C4-2B (cell line): ENCODE data around the gene PREP.
A peak's percentile ranks its signal among the peaks of the same experiment; 100 is the strongest.

Source experiments
- H3K27ac ChIP-seq: fragments of 450-650 bp; 2 replicates; pipeline ENCODE4 v1.5.1; 2017
- ZFX ChIP-seq: fragments of 450-650 bp; IDR thresholded peaks from 2 replicates; pipeline ENCODE4 v1.6.1; 2017
- TF ChIP-seq, protein P1 (sequence below): fragments of 450-650 bp; conservative IDR thresholded peaks from 2 replicates; pipeline ENCODE4 v1.5.1; 2017; ENCODE audit warnings: mild to moderate bottlenecking

Gene PREP

DNA sequence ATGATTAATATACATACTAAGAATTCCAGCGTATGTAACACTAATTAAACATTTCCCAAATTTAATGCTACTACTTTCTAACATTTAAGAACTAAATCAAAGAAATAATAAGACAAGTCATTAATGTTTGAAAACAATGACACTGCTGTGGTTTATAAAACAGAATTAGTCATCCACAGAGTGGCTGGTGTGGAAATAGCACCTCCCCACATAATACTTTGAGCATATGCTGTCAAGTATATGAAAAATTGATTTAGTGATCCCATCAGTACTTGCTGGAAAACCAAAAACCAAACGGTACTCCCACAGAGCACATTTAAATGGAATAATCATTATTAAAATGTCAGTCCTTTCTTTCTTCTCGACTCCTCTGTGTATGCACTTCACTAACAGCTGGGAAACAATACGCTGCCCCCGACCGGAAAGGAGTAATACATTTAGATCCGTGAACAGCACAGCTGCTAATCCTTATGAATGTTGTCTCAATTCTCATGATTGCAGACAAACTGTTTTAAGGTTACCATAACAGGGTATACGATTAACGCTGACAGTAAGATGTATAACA lies 78.4 kb downstream of the PREP start:
- TF ChIP-seq, protein P1, sequence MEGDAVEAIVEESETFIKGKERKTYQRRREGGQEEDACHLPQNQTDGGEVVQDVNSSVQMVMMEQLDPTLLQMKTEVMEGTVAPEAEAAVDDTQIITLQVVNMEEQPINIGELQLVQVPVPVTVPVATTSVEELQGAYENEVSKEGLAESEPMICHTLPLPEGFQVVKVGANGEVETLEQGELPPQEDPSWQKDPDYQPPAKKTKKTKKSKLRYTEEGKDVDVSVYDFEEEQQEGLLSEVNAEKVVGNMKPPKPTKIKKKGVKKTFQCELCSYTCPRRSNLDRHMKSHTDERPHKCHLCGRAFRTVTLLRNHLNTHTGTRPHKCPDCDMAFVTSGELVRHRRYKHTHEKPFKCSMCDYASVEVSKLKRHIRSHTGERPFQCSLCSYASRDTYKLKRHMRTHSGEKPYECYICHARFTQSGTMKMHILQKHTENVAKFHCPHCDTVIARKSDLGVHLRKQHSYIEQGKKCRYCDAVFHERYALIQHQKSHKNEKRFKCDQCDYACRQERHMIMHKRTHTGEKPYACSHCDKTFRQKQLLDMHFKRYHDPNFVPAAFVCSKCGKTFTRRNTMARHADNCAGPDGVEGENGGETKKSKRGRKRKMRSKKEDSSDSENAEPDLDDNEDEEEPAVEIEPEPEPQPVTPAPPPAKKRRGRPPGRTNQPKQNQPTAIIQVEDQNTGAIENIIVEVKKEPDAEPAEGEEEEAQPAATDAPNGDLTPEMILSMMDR: no peak
- TF ChIP-seq ZFX: no peak
- no peak overlapping the region for H3K27ac ChIP-seq

DNA sequence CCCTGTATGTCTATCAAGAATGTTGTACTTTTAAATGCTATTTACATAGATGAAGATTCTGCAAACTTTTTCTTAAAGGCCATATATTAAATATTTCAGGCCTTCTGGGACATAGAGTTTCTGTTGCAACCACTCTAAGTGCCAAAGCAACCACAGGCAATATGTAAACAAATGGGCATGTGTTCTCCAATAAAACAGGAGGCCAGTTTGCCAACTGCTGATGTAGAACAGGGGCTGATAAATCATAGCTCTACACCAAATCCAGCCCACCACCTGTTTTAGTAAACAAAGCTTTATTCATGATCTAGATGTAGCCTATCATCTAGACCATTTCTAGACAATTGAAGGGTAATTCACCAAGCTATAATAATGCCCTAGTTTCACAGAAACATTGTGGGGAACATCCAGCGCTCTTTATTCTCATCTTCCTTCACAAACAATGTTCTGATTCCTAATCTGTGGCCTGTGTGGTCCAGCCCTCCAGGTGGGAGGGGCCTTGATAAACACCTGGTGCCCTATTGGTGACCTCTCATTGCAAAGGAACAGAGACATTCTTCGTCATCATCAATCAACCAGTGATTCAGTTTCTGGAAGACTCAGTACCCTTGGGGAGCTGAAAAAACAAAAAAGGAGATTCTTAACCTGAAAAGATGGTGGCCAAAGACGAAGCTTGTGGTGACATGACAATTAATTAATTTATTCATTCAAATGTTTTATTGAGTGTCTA lies 80.2 kb downstream of the PREP start:
- peak overlapping the region; percentile 38; the same call in 1 of the 2 replicates for H3K27ac ChIP-seq
- TF ChIP-seq, protein P1: no peak

DNA sequence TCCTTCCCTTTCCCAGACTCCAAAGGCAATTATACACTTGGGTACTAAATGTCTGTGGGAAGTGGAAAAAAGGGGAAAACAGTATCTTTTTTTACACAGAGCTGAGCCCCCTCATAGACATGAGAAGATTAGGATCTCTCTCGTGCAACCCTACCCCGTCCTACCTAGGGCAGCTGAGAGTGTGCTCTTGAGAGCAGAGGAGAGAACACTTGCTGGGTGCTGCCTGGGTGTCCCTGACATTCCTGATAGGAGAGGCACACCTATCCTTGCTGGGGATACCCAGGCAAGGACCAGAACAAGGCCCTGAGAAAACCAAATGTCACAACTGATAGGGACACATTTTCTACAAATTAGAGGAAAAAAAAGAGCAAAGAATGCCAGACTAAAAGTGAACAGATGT lies 81.2 kb downstream of the PREP start:
- H3K27ac ChIP-seq: peak overlapping the region; percentile 56
- TF ChIP-seq, protein P1: no peak
- TF ChIP-seq ZFX: no peak

DNA sequence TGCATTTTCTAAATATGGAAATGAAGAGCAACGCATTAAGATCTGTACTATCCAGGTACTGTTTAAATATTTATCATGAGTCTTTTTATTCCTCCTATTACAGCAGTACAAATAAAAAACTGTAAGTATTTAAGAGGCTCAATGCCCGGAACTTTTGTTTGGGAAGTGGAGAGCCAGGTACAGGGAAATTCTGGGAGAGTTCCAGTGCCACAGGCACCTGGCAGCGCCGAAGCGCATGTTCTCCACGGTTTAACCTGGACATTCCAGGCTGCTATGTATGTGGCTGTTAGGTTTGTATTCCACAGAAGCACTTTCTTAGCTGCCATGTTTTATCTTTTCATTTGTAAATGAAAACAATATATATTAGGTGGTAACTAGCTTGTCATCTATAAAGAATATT lies 81.7 kb downstream of the PREP start:
- peak overlapping the region; percentile 56; the same call in 1 of the 2 replicates for H3K27ac ChIP-seq

DNA sequence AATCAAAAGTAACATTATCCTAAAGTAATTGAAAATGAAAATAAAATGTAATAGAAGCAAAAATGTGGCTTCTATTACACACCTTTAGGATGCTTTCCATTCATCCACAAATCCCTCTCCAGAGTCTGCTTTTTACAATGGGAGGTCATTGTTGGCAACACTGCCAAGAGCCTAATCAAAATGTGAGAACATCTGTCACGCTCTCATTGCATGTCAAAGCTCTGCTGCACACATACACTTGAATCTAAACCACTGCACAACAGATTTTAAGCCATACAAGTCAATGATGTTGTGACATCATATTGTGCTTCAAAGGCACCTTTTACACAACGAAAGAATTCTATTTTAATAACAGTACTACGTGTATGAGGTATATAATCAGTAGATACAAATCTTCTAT lies 82.1 kb downstream of the PREP start:
- TF ChIP-seq, protein P1: no peak
- no peak for TF ChIP-seq ZFX

More for the DNA sequence above, 81.7 kb downstream of the PREP start:
- TF ChIP-seq, protein P1: no peak
- TF ChIP-seq ZFX: no peak

DNA sequence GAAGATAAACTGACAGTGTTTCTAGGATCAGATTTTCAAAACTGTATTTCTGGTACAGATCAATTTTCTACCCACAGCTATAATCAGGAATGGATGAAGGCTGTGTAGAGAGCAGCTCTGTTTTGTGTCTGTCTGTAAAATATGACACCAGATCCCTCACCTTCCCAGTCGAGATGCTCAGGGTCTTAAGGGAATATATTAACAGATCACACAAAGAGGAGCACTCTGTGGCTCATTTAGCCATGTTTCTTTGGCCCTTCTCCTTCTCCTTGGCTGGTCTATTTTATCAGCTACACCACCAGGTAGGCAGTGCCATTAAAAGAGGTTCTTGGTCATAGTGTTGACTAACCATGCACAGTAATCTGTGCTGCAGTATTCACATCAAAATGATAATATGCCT lies 82.6 kb downstream of the PREP start:
- TF ChIP-seq, protein P1: no peak
- no peak for TF ChIP-seq ZFX
- H3K27ac ChIP-seq: no peak overlapping the region

More for the DNA sequence above, 82.1 kb downstream of the PREP start:
- no peak overlapping the region; the same call in 1 of the 2 replicates for H3K27ac ChIP-seq

DNA sequence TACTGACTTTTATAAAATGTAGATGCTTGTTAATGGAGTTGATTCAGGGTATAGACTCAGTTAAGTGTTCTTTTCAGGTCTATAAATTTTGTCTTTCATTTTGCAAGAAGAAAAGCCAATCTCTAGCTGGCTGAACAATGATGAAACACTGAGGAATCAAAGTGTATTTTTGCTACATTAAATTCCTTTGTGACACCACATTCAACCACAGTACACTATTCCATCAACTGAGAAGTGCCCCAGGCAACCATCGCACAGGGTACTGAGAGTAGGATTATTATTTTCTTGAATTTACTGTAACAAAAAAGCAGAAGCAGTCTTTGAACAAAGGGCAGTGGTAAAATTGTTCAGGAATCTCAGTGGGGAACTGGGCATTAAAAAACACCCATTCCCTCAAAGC lies 83.6 kb downstream of the PREP start:
- H3K27ac ChIP-seq: no peak overlapping the region
- TF ChIP-seq ZFX: no peak
- TF ChIP-seq, protein P1: no peak
